ENCODE measurements around the gene PIN1.

The PIN1 gene

GRCh38 chr19:9891609-9892373 lies 56.7 kb downstream of the PIN1 start:
- FAIRE-seq = no peak
